Activated CD4-positive, alpha-beta T cell treated with anti-CD3 and anti-CD28 coated beads, Interleukin-2, amount 50 U/mL, for 4 hours (primary cell): Measurements from ENCODE around the gene DGLUCY.
"Not testable (repeated sequence)": the region's sequence is repeated elsewhere in the genome, so short reads cannot be mapped to it uniquely, and the experiment has no call there.

Experiments used
- DNase-seq, 2 experiments: peaks; one replicate each; pipeline ENCODE4 v3.0.0-alpha.2; 2020

DGLUCY gene

DNA sequence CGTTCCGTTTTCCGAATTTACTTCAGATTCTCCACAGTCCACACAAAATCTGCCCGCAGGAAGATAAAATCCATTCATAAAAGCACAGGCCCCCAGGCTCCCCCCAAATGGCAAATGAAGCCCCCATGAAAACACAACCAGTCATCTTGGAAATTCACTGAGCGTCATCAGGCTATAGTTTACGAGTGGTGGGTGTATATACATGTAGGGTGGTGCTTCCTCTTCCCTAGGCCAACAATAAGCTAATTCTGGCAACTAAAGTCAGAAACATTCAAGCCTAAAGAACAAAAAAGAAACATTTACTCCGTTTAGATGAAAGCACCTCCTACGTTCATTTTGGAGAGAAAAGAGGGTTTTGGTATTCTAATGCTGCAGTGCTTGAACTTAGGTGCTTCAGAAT is 124.8 kb downstream of the DGLUCY start:
- DNase-seq: no peak

DNA sequence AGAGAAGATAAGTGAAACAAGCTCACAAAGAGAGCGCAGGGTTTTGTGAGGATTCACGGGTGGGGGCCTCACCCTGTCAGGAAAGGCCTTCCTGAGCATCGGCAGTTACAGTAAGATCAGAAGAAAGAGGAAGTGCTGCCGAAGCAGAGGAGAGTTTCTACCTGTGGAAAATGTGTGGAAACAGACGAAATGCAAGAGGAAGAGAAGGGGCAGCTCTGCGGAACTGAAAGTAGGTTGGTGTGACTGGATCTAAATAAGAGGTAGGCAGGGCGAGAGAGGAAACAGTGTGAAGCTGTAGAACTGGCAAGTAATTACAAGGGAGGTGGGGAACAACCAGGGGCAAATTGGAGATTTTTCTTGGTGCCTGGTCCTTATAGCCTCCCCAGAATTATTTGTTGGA is 128.0 kb downstream of the DGLUCY start:
- no peak for DNase-seq

DNA sequence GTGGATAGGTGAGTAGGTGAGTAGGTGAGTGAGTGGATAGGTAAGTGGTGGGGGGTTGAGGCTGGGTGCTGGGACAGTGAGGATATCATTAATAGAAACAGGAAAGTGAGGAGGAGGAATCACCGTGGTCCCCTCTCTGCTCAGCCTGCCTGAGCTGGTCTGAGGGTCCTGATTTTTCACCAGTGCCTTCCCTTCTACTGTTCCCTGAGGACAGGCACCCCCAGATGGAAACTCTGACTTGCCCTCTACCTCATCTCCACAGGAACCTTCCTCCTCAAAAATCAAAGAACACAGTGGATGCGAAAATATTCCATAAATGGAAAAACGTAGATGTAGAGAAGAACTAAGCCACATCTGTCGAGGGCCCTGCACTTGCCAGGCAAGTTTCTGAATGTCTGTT is 128.8 kb downstream of the DGLUCY start:
- no peak for DNase-seq

DNA sequence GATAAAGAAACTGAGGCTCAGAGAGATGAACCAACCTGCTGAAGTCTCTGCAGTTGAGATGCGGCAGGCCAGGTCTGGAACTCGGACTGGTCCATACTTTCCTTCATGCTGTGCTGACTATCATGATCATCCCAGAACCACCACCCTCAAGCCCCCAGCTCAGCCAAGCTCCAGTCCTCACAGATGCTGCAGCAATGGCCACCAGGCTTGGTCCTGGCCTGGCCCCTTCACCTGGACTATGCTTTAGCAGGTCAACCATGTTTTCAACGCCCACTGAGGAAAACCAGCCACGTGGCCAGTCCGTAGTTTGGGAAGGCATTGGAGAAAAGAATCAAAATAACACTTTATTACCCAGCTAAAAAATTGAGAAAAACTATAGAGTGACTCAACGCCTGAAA is 129.2 kb downstream of the DGLUCY start:
- no peak for DNase-seq

DNA sequence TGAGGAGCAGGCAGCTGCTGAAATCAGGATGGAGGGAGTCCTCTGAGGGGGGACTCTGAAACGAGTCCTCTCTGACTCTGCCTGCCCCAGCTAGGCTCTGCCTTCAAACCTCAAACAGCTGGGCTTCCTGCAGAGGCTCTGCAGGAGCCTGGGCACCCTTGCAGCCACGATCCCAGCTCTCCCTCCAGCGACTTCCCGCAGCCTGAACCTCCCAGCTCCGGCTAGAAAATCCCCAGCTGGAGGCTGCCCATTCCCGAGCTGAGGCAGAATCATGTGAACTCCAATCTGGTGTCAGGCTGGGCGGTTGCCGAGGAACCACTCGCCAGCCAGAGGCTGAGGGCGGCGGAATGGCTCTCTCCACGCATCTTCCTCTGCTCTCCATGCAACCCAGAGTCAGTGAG is 130.6 kb downstream of the DGLUCY start, which contains the start of gene GPR68:
GPR68 (minus strand) TSS at position 204 of the 401 bp plus-strand sequence. CDS start 9,654 bp downstream, outside the sequence.
- DNase-seq: no peak

DNA sequence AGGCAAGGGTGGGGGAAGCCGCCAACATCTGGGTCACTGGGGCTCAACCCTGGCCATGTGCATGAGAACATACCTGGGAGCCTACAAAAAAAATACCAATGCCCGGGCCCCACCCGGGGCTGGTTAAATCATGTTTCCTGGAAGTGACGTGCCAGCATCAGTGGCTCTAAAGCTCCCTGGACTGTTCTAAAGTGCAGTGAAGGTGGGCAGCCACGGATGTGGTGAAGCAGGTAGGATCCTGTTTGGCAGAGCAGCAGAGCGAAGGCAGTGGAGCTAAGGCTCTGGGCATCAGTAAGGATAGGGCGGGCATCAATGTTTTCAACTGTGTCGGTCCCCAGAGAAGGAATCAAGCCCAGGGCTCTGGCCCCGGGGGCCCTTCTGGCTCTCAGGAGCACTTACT is 131.2 kb downstream of the DGLUCY start:
- peak; percentile 68 to 69 for DNase-seq

DNA sequence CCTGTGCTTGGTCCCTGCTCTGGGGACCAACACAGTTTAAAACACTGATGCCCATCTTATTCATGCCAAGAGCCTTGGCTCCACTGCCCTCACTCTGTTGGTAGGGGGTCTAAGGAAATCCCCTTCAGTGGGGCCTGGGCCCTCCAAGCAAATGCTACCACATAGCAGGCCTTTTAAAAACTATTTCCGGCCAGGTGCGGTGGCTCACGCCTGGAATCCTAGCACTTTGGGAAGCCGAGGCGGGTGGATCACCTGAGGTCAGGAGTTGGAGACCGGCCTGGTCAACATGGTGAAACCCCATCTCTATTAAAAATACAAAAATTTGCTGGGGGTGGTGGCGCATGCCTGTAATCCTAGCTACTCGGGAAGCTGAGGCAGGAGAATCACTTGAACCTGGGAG is 131.7 kb downstream of the DGLUCY start:
- DNase-seq: not testable (repeated sequence)

DNA sequence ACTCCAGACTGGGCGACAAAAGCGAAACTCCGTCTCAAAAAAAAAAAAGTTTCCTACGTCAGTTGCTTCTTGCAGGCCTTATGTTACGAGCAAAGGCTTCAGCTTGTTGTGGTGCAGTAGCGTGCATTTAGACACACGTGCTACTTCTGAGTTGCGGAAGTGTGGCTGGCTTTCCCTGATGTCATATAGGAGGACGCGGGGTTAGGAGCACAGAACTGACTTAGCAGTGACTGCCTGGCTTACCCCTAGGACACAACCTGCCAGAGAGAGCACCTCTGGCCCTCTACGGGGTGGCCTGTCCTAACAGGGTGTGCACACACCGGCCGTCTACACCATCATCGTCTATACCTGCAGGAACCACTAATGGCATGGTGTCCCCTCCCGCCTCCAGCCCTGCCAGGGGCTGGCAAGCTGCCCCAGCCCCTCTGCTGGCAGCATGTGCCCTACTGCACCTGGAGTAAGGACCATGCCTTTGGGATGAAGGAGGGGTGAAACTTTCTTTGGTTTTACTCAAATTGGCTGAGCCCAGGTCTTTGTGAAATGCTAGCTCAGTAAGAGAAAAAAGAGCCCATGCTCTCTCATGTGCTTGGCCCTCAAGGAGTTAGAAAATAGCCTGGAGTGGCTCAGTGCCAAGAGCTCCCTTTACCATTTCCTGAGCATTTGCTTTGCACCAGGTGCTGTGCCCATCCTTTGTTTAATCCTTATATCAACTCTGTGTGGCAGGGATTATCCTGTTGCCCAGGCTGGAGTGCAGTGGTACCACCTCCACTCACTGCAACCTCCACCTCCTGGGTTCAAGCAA is 132.4 kb downstream of the DGLUCY start:
- peak; percentile 67 to 74 for DNase-seq

DNA sequence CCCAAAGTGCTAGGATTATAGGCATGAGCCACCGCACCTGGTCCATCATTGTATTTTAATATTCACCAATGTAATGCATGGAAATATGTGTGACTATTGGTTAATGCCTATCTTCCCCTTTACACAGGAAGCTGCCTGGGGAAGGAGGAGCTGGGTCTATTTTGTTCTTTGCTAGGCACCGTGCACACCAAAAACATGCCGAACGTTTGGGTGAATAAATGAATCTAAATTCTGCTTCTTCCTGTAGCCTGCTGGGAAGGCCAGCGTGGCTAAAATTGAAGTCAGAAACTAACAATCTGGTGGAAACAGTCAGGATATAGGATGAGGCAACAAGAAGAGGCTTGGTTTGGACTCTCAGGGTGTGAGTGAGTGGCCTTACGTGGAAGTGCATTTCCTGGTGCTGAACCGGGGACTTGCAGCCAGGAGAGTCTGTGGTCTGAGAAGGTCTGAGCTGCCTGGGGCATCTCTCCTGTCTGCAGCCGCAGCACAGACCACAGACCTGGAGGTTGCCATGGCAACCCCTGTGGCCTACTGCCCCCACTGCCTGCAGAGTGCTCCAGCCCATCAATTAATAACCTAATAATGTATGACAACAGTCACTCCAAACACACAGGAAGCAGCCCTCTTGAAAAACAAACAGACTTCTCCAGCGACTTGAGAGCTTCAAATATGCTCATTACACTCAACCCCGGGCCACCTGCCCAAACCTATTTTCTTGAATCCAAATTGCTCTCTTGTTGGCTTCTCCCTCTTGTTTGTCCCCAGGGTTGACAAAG is 136.2 kb downstream of the DGLUCY start:
- no peak for DNase-seq

DNA sequence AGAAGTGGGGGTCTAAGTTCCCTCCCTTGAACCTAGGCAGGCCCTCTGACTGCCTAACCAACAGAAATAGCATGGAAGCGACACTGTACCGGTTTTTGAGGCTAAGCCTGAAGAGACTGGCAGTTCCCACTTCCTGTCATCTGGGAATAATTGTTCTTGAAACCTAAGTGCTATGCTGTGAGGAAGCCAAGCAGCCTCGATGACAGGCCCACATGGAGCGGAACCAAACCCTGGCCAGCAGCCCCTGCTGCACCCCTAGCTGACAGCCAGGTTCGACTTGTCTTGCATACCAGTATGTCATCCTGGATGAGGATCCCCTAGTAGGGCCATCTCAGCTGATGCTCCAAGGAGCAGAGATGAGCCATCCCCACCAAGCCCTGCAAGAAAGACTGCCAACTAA is 137.0 kb downstream of the DGLUCY start:
- DNase-seq: no peak

DNA sequence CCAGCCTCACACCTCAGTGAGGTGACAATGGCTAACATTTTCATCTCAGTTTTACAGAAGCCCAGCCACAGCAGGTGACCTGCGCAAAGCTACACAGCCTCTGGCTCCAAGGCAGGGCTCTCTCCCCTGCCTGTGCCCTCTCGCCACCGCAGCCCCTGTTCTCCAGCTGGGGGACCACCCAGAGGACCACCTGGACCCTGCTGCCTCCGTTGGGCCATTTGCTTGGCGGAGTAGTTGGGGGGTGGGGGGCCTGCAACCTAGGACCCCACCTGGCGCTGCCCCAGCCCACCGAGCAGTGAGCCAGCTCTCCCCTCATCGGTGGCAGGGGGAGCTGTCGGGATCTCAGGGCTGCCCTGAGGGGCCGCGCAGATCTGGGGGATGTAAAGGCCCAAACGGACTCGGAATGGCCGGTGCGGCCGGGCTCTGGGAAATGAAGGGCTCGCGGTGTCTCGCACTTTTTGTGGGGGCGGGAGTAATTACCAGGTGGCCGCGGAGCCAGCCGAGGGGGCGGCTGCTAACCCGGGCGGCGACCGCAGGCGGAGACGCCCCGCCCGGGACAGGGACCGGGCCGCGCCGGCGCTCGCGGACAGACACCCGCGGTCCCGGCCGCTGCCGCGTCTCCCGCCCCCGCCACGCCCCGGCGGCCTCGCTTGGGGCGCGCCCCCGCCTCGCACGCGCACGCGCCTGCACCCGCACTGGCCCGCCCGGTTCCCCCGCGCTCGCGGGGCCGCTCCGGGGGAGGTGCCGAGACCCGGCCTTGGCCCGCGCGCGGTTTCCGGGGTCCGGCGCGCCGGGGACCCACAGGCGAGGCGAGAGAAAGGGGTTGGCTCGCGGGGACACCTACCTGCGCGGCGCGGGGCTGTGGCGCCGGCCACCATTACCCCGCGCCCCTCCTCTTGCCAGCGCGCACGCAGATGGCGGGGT is 139.3 kb downstream of the DGLUCY start:
- DNase-seq: no peak

DNA sequence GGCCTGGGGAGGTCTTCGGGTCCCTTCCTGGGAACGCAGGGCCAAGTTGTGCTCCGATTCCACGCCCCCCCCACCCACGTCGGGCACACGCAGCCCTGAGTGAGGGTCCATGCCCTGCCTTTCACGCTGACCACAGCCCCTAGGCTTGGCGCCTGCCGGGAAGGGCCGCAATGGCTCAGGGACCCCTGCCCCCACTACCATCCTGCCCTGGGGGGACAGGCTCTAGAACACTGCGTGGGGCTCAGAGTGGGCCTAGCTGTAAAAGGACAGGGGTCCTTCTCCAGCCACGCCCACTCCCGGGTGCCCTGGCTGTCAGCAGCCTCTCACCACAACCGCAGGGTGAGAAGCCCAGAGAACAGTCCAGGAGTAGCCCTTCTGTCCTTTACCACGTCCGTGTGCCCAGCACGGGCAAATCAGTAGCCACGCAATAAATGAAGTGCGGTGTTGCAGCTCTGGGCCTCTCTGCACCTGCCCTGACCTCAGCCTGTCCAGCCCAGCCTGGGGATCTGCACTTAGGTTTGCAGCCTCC is 140.0 kb downstream of the DGLUCY start:
- no peak for DNase-seq

DNA sequence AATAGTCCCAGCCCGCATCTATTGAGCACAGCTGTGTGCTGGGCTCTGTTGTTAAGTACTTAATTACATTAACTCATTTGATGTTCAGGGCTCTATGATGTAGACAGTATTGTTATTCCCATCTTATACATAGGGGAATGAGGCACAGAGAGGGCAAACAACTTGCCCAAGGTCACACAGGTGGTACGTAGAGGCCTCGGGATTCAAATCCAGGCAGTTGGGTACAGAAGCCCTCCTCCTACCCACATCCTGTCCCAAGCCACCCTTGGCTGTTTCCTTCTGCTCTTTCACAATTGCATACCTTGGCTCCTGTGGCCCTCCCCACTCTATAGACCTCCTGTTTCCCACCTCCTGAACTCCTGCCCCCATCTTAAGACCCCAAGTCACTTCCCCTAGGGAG is 140.6 kb downstream of the DGLUCY start:
- DNase-seq: no peak

DNA sequence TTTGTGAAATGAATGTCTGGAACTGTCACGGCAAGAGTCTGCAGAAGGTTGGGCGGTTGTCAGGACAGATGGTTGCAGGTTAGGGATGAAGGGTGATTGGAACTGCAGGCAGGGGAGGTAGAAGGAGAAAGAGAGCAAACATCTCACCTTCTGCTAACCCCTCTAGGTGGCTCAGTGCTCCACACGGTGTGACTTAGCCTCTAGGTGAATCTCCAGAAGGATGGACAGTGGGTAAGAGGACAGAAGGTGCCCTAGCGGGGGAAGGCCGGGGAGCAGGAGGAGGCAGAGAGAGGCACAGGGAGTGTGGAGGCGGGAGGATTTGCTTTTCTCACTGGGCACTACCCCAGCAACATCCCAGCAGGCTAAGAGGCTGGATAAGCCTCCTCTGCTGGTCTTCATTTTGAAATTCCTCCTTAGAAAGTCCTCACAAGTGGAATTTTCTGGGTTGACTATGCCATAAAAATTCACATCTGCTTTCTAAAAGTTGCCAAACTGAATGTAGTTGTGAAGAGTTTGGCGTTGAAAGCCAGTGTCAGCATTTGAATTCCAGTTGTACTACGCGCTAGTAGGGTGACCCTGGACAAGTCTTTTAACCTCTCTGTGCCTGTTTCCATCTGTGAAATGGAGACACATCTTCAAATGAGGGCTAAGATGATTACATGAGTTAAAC is 141.3 kb downstream of the DGLUCY start:
- DNase-seq: no peak

DNA sequence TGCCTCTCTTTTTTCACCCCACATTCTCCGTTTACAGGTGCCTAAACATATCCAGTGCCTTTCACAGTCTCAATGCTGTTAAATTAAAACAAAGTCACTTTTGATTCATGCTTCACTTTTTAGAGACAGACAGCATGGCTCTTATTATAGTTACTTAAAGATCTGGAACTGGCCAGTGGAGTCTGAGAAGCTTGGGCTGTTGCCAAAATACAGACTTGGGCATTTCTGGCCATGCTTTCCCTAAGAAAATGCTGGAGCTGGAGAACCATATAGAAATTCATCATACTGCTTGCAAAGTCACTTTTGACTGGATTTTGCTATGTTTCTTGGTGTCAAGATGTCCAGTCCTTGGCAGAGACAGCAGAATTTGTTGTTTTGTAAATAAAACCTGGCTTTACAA is 142.8 kb downstream of the DGLUCY start:
- DNase-seq: no peak

DNA sequence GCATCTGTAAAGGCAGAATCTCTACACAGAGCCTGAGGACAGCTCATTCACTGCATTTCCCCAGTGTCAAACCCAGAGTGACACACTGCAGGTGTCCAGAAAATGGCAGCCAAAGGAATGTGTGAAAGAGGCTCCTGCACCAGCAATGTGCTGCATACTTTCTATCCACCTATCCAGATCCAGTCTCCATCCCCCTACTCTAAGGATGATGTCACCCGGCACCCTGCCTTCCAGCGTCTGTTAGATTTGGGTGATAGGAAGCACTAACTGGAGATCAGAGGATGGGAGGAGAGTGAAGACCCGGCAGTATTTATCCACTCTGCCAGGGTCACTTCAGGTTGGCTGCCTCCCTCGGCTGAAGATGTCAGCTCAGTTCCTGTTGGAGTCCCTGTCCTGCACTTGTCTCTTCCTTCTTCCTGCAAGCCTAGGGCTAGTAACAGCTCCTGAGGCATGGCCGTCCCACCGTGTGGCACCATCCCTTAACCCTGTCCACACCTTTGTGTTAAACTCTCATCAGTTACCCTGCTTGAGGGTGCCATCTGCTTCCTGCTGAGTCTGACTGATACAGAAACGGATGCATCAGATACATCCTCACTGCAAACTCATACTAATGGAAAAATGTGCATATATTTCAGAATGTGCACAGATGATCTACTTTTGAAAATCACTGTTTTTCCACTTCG is 143.6 kb downstream of the DGLUCY start:
- no peak for DNase-seq

DNA sequence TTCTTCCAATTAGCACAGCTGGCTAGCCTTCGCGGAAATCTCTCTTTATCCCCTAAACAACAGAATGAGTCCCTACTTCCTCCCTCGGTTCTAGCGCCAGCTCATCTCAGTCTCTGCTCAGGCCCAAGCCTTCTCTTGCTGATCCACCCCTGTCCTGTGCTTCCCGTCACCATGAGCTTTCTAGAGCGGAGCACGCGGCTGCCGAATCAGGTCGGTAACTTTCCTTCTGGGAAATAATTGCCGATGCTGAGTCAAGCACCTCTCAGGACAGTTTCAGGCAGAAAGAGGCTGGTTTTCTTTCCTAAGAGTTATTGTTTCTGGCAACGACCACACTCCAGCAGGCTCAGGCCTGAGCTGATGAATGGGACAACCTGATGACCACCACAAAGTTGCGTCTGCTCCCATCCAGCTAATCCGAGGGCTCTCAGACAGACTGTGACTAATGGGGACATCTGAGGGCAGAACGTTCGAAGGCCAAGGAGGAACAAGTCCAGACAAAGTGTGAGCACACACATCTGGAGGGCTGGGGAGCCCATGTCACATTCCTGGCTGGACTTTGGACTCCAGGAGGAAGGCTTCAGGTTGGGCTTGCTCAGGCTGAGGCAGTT is 144.2 kb downstream of the DGLUCY start:
- no peak for DNase-seq

DNA sequence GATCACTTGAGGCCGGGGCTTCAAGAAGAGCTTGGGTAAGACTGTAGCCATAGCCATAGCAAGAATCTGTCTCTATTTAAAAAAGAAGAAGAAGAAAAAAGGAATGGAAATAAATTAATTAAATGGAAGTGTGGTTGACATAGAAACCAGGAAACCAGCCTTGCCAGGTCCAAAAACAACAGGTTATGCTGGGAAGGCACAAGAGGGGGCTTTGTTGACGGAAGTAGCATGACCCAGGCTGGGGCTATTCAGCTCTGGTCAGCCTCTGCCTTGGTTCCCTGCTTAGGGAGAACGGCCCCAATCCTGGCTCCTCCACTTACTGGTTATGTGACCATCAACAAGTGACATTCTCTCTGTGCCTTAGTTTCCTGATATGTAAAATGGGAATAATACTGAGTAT is 145.0 kb downstream of the DGLUCY start:
- no peak for DNase-seq

DNA sequence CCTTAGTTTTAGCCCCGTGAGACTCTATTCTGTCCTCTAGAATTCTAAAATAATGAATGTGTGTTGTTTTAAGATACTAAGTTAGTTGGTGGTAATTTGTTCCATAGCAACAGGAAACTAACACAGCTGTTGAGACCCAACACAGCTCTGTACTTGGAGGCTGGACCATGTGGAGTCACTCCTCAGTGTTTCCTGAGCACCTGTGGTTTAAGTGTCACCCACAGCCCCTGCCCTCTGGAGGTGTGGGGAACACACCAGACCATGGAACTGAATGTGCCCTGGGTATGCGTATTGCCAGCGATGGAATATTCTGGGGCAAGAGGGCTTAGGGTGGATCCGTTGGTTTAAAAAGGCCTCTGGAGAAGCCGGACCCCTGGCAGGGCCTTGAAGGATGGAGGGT is 147.2 kb downstream of the DGLUCY start:
- DNase-seq: peak in 1 of 2 experiments; percentile 41

DNA sequence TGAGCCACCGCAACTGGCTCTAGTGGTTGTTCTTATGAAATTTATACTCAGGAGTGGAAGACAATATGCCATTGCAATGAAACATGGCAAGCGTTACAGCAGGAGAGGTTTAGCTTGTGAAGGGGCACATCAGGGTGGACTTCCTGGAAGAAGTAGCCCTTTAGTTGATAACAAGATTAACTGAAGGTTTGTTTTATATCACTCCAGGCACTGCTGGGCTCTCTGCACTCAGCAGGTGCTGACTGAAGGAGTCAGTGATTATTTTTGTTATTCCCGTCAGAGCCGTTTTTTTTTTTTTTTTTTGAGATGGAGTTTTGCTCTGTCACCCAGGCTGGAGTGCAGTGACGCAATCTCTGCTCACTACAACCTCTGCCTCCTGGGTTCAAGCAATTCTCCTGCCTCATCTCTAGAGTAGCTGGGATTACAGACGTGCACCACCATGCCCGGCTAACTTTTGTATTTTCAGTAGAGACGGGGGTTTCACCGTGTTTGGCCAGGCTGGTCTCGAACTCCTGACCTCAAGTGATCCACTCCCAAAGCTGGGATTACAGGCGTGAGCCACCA is 148.2 kb downstream of the DGLUCY start:
- DNase-seq: no peak

DNA sequence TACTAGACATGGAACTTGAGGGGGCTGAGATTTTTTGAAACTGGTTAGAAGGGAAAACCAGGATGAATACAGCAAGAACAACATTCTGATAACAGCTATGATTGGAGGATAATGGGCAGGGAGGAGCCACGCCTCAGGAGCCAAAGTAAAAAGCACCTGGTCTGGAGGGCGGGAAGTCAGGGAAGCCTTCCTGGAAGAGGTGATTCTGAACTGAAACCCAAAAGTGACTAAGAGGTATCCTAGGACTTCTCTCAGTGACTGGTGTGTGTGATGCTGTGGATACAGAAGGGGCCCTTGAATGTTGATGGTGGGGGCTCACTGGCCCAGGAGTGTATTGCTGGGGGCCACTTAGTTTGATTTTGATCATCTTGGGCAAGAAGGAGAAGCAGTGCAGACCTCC is 149.5 kb downstream of the DGLUCY start:
- DNase-seq: no peak
